Esophagus mucosa (tissue), 1 donor: ENCODE data around the gene GIT1. TPM values are rescaled to one million over a fixed set of nuclear protein-coding genes. Genes with fewer than 3 reads are reported as not detected.

Source experiments
- ATAC-seq: fragments of 200-7000 bp; cut with Tn5 transposase; one replicate; pipeline ENCODE4 v1.9.1; 2020
- total RNA-seq: library from RNA; stranded (reverse); gene quantifications from one replicate; pipeline ENCODE4 v1.2.4, GENCODE V29; 2023
- donor health status: DM: yes; HTN: yes; CAD: no.

Gene GIT1
- total RNA-seq, 1 donor from 2014 or later = 28.7 TPM

DNA sequence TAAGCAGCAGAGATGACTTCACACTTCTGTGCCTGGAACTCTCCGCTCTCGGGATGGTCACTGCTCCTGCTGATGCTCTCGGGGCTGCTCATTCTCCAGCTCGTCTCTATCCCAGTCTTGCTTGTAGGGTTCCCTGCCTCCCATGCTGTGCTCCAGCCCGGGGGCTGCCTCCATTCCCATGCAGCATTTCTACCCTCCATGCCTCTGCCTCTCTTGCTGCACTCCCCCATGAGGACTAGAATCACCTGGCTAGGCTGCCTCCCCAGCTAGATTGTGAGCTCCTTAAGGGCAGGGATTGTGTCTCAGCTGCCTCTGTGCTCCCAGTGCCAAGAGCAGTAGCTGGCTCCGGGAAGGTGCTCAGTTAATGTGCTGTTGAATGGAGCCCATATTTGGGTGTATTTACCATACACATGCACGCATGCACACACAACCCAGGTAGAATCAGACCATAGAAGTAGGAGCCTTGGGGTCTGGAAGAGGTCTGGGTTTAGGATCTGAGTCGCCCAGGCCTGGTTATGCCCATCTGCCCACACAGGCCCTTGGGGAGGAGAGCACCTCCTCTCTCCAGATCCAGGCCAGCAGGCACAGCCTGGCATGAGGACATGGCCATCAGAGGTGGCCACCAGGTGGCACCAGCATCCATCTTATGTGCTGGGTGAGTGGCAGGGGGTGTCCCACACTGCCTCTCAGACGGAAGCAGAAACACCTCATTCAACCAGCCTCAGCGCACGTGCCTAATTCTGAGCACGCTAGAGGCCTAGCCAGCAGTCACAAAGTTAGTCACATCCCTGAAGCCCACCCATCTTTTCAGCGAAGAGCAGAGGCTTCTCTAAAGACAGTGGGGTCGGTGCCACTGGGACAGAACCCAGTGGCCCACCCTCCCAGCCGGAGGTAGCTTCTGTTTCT, 9.3 kb downstream of the GIT1 start:
- ATAC-seq = peak; percentile 71

GRCh38 chr17:29578626-29579485, 10.6 kb downstream of the GIT1 start:
- ATAC-seq = no peak

DNA sequence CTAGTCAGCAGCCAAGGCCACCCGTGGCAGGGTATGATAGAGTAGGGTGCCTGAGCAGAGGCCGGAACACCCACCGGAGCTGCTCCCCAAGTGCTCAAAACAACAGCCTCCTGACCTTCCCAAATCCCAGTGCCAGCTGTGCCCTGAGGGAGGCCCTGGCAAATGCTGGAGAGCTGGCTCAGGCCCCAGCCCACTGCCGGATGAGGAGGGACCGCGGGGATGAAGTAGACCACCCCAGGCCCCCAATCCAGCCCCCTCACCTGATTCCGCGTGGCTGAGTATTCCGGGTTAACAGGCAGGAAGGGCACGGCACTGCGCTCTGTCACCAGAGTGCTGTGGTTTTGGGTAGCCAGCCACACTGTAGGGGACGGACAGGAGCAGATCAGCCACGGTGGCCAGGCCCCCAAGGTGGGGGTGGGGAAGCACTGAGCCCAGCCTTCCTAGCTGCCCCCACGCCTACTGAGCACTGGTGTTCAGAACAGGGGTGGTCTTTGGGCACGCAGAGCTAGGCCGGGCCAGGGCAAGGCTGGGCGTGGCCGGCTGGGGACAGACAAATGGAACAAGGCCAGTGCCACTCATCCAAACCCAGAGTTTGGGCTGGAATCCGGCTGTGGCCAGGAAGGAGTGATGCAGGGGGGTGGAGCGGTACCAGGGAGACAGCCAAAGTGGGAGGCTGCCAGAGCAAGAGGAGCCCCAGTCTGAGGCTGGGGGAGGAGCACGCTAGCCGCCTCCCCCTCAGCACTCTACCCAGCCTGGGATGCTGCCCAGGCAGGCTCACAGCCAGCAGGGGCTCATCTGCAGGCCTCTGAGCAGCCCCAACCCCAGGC, 11.8 kb downstream of the GIT1 start:
- no peak for ATAC-seq

- no peak for ATAC-seq
Observed at GRCh38 chr17:29577001-29577370, 12.5 kb downstream of the GIT1 start.

DNA sequence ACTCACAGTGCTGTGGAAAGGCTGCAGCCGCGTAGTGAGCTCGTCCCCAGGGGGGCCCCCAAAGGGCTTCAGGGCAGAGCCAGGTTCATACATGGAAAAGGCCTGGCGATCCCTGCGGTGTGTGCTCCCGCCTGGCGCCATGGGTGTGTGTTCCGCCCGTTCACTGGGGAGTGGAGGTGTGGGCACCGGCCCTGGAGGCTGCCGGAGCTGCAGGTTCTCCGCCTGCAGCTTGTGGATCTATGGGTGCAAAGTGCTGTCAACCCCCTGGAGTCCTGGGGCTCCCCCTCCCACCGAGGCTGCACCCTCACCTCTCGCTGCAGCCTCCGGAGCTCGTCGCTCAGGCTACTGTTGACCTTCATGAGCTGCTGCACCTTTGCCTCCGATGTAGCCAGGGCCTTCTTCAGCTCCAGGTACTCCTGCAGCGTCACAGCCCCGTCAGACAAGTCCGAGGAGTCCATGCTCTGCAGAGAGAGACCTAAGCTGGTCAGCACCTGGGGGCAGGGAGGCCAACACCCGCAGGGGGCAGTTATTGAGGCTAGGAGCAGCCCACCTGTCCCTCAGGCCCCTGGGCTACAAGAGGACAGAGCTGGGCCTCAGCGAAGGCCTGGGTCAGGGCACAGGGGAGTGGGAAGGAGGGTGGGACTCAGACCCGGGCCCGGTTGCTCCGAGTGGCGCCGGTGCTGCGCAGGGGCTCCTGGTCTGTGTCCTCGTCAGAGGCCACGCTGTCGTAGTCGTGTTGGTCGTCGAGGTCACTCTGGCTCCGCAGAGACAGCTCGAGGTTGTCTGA, 13.0 kb downstream of the GIT1 start:
- ATAC-seq = no peak

GRCh38 chr17:29575511-29576213, 13.8 kb downstream of the GIT1 start:
- ATAC-seq = no peak

DNA sequence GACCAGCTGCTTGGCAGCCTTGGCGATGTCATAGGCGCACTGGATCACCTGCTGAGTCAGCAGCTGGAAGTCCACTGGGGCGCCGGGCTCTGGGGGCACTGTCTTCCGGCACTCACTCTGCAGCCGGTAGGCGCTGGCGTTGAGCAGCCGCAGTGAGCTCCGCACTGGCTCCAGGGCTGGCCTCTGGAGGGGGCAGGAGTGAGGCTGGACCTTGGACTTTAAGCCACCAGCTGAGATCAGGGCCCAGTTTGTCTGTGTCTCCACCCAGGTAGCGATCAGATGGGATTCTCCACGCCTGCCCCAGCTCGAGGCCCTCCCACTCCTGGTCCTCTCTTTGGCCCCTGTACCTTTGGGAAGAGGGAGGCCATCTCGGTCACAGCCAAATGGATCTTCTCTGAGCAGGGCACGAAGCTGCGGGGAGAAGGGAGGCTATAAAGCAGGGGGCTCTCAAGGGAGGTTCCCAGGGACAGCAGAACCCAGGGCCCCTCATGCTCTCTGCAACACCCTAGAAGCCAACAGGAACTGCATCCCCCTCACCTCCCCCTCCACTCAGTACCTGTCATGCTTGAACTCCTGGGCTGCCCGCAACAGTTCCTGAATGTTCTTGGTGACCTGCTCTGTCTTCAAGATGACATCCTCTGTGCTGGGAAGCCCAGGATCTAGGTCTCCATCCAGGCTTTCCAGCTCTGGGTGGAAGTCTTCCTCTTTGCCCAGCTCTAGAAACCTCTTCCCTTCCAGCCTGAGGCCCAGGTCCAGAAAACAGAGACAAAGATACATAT, 14.5 kb downstream of the GIT1 start:
- ATAC-seq = no peak

GRCh38 chr17:29573871-29574731, 15.3 kb downstream of the GIT1 start:
- ATAC-seq = no peak

GRCh38 chr17:29573558-29573869, 15.9 kb downstream of the GIT1 start:
- ATAC-seq = no peak

DNA sequence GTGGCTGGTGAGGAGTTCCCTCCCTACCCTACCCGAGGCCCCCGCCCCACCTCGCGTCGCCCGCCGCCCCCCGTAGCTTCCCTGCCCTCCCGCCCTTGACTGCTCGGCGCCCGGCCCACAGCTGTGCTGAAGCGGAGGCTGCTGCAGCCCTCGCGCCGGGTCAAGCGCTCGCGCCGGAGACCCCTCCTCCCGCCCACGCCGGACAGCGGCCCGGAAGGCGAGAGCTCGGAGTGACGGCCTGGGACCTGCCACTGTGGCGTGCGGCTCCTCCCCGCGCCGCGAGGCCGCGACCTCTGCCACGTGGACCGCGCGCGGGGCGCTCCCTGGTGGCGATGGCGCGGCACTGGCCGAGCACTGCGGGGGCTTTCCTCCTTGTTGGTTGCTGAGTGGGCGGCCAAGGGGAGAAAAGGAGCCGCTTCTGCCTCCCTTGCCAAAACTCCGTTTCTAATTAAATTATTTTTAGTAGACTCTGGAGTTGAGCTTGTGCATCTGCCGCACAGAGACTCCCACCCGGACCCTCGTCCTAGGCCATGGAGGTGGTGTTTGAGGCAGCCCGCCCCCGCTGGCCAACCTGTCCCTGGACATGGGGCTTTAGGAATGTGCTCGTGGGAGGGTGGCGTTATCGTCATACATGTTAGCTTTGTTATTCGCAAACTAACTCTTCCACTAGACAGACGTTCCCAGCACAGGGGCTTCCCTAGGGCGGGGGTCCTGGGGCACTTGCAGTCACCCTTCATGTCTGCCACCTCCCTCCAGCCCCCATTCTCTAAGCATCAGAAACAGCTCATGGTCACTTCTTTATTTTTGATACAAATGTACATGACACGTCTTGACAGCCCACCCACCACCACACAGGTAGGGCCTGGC, 16.5 kb downstream of the GIT1 start:
- ATAC-seq = no peak

DNA sequence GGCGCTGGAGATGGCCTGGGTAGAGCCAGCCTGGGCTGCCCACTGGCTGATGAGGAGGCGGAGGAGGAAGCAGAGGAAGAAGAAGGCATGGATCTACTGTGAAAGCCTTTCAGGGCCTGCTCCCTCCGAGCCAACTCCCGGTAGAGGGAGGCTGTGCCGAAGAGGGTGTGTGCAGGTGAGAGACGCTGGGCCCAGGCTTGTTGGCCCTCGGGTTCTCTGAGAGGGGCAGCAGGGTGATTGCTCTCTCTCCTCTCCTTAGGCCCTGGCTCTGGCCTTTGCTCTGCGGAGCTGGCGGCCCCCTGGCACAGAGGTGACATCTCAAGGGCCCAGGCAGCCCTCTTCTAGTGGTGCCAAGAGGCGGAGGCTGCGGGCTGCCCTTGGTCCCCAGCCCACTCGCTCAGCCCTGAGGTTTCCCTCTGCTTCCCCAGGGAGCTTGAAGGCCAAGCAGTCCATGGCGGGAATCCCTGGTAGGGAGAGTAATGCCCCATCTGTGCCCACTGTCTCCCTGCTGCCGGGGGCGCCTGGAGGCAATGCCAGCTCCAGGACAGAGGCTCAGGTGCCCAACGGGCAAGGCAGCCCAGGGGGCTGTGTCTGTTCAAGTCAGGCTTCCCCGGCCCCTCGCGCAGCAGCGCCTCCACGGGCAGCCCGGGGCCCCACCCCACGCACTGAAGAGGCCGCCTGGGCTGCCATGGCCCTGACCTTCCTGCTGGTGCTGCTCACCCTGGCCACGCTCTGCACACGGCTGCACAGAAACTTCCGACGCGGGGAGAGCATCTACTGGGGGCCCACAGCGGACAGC, 17.4 kb downstream of the GIT1 start:
- ATAC-seq = no peak

DNA sequence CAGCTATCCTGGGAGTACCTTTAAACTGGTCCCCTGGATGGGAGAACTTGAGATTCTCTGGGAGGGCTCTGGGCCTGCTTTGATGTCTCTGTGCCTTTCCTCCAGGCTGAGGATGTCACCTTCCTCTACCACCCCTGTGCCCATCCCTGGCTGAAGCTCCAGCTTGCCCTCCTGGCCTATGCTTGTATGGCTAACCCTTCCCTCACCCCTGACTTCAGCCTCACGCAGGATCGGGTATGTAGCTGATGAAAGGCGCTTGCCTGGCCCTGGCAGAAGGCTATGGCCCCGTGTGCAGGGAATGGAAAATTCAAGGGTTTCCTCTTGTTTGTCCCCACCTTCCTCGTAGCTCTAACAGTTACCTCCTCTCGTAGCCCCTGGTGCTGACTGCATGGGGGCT, 18.0 kb downstream of the GIT1 start:
- no peak for ATAC-seq

DNA sequence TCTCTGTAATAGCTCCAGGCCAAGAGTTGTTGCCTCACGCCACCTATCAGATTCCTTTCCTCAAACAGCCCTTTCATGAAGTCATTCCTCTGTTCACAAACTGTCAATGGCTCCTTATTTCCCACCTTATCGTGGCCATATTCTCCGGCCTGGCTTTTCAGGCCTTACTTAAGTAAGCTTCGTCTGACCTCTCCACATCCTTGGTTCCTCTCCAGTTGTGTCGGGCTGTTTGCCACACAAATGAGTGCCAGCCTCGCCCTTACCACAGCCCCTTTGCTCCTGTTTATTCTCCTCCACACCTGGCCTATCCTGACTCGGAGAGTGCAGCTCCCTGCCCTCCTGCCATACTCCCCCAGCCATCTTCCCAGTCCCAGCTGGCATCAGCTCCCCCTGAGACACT, 18.9 kb downstream of the GIT1 start:
- no peak for ATAC-seq

GRCh38 chr17:29569245-29569950, 20.1 kb downstream of the GIT1 start:
- ATAC-seq = peak; percentile 23

GRCh38 chr17:29568331-29569244, 20.9 kb downstream of the GIT1 start, which contains the start of gene TP53I13:
TSS of gene TP53I13 (plus strand) at chr17:29568701. CDS start at chr17:29568759, 58 bp downstream.
- ATAC-seq = peak; percentile 62
